ENCODE measurements around the gene NADSYN1. TPM values are rescaled to one million over a fixed set of nuclear protein-coding genes. Genes with fewer than 3 reads are reported as not detected.

Gene NADSYN1
- total and polyA plus RNA-seq, 2 of the 13 experiments (the other 11 are each of a cell fraction or from before 2014, with no cell fraction given) = 35.7 to 51.5 TPM

- WGBS (ENCODE audit: low lambda C conversion rate) = 83% methylated on average over 3 of the region's 7 CpGs
- Histone ChIP-seq H4K20me1 (ENCODE audit: insufficient read depth, low read length) (peaks cover 21% of the 10 kb centered on the region; the same call in 1 of the 2 replicates), H3K27me3 (ENCODE audit: control insufficient read depth in 1 of 2, insufficient read depth in 2 of 2, low read length in 2 of 2) (no peaks in the 10 kb centered on the region; a peak in 1 of 5 replicates), H3K27ac (ENCODE audit: extremely low read length, insufficient read depth, low read length) (peak overlapping the region; percentile 23), H3K9ac (ENCODE audit: insufficient read depth, low read depth, low read length) (peak overlapping the region; percentile 11; the same call in 1 of the 2 replicates), H2AFZ (ENCODE audit: low read length) (no peak overlapping the region), H3K4me3 (replicated peaks in 1 of 3; ENCODE audit: insufficient read depth in 1 of 3, low read depth in 2 of 3, low read length in 3 of 3) (peak overlapping the region in 2 of 3 experiments; percentile 26 to 28; a peak in 3 of 6 replicates), H3K4me2 (ENCODE audit: low read depth, low read length) (peak overlapping the region; percentile 72), H3K9me3 (ENCODE audit: low read length) (no peaks in the 10 kb centered on the region), H3K36me3 (replicated peaks in 1 of 2; ENCODE audit: control insufficient read depth in 1 of 2, insufficient read depth in 2 of 2, low read length in 2 of 2) (peaks cover 6 to 25% of the 10 kb centered on the region in 2 experiments), H3K79me2 (ENCODE audit: insufficient read depth, low read length) (no peaks in the 10 kb centered on the region), H3K4me1 (ENCODE audit: insufficient read depth, low read length) (peaks cover 55% of the 10 kb centered on the region)
- DNase-seq (ENCODE audit: low spot score) = no peak
- ATAC-seq = peak; percentile 43
- intact Hi-C loops (cut with micrococcal nuclease; ENCODE audit: unreplicated experiment) = no loop called here
- POLR2A ChIA-PET = interaction anchor here (1.2 to 1.9 kb wide), 2 partner anchors 15 to 20 kb away, joined by 8 to 16 read pairs; partner anchors contain the start of genes DHCR7 and NADSYN1
- BruUV-seq (replicated peaks) = no TSS peak
- CTCF ChIA-PET (ENCODE audit: low intra/inter-chr PET ratio, low total read pairs) = no interaction called here
- in situ Hi-C loops (cut with HindIII; ENCODE audit: extremely low pct_ligation_motif_present, low pct_unique_long_range_greater_than_20kb) = no loop called here
- no peak for FAIRE-seq
- no peak for TF ChIP-seq AHR (CRISPR knock-in tag; IDR thresholded peaks at IDR 0.05)
- TF ChIP-seq ZNF547 (CRISPR knock-in tag; IDR thresholded peaks at IDR 0.05) = no peak
- TF ChIP-seq, protein P1, sequence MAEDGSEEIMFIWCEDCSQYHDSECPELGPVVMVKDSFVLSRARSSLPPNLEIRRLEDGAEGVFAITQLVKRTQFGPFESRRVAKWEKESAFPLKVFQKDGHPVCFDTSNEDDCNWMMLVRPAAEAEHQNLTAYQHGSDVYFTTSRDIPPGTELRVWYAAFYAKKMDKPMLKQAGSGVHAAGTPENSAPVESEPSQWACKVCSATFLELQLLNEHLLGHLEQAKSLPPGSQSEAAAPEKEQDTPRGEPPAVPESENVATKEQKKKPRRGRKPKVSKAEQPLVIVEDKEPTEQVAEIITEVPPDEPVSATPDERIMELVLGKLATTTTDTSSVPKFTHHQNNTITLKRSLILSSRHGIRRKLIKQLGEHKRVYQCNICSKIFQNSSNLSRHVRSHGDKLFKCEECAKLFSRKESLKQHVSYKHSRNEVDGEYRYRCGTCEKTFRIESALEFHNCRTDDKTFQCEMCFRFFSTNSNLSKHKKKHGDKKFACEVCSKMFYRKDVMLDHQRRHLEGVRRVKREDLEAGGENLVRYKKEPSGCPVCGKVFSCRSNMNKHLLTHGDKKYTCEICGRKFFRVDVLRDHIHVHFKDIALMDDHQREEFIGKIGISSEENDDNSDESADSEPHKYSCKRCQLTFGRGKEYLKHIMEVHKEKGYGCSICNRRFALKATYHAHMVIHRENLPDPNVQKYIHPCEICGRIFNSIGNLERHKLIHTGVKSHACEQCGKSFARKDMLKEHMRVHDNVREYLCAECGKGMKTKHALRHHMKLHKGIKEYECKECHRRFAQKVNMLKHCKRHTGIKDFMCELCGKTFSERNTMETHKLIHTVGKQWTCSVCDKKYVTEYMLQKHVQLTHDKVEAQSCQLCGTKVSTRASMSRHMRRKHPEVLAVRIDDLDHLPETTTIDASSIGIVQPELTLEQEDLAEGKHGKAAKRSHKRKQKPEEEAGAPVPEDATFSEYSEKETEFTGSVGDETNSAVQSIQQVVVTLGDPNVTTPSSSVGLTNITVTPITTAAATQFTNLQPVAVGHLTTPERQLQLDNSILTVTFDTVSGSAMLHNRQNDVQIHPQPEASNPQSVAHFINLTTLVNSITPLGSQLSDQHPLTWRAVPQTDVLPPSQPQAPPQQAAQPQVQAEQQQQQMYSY (CRISPR knock-in tag; IDR thresholded peaks at IDR 0.05) = no peak
- no peak for TF ChIP-seq NR1H2 (CRISPR knock-in tag; IDR thresholded peaks at IDR 0.05; ENCODE audit: borderline replicate concordance, low read depth)
- TF ChIP-seq ZNF124 (CRISPR knock-in tag; IDR thresholded peaks at IDR 0.05) = 0 out of 2 replicates have a peak, but pooled peaks have one; percentile 32
- no peak for TF ChIP-seq REXO4 (CRISPR knock-in tag; IDR thresholded peaks at IDR 0.05; ENCODE audit: borderline replicate concordance)
- TF ChIP-seq ADNP (CRISPR knock-in tag; IDR thresholded peaks at IDR 0.05) = no peak
- 0 out of 2 replicates have a peak, but pooled peaks have one; percentile 34 for TF ChIP-seq MAZ (IDR thresholded peaks at IDR 0.05; ENCODE audit: borderline replicate concordance, low read depth, low read length)
- TF ChIP-seq MAZ (CRISPR knock-in tag; IDR thresholded peaks at IDR 0.05; ENCODE audit: low read depth) = no peak
- TF ChIP-seq YEATS2 (CRISPR knock-in tag; IDR thresholded peaks at IDR 0.05; ENCODE audit: borderline replicate concordance) = 0 out of 2 replicates have a peak, but pooled peaks have one; percentile 35
- TF ChIP-seq ZNF503 (CRISPR knock-in tag; IDR thresholded peaks at IDR 0.05) = no peak
- TF ChIP-seq CBX5 (CRISPR knock-in tag; IDR thresholded peaks at IDR 0.05; ENCODE audit: borderline replicate concordance) = no peak
- no peak for TF ChIP-seq ZNF816 (CRISPR knock-in tag; IDR thresholded peaks at IDR 0.05; ENCODE audit: borderline replicate concordance)
- TF ChIP-seq HMG20A (CRISPR knock-in tag; IDR thresholded peaks at IDR 0.05; ENCODE audit: borderline replicate concordance) = no peak
- no peak for TF ChIP-seq ZNF557 (CRISPR knock-in tag; IDR thresholded peaks at IDR 0.05)
- no peak for TF ChIP-seq ZSCAN30 (CRISPR knock-in tag; IDR thresholded peaks at IDR 0.05)
- no peak for TF ChIP-seq NR2C2 (CRISPR knock-in tag; IDR thresholded peaks at IDR 0.05; ENCODE audit: borderline replicate concordance)
- TF ChIP-seq ZNF782 (CRISPR knock-in tag; IDR thresholded peaks at IDR 0.05; ENCODE audit: borderline replicate concordance) = no peak
- no peak for TF ChIP-seq ZMYM3 (CRISPR knock-in tag; IDR thresholded peaks at IDR 0.05)
Observed at GRCh38 chr11:71432761-71433647, 20.0 kb upstream of the NADSYN1 start.
